Fibroblast of lung (primary cell): Measurements from ENCODE around the gene STK11. TPM values are rescaled to one million over a fixed set of nuclear protein-coding genes. Genes with fewer than 3 reads are reported as not detected.

ENCODE experiments used
- DNase-seq, 2 donors: peaks; one replicate each; pipeline versions ENCODE4 v3.0.0 to v3.0.0-alpha.2; 2010; ENCODE audit warnings: low read depth in 2 of 2
- H2AFZ ChIP-seq: 2 replicates; pipeline ENCODE4 v1.5.1; 2012; ENCODE audit warnings: low read length, control low read depth, inconsistent platforms
- H3K27ac ChIP-seq: 2 replicates; pipeline ENCODE4 v1.5.1; 2011; ENCODE audit warnings: low read length, control low read depth; ENCODE audit not compliant: insufficient read depth
- H3K27me3 ChIP-seq: 2 replicates; pipeline ENCODE4 v1.5.1; 2011; ENCODE audit warnings: mild to moderate bottlenecking, low read length; ENCODE audit not compliant: control insufficient read depth, insufficient read depth
- H3K36me3 ChIP-seq: 2 replicates; pipeline ENCODE4 v1.5.1; 2011; ENCODE audit warnings: low read length; ENCODE audit not compliant: control insufficient read depth, insufficient read depth
- H3K4me1 ChIP-seq: 2 replicates; pipeline ENCODE4 v1.5.1; 2011; ENCODE audit warnings: low read length; ENCODE audit not compliant: control insufficient read depth, insufficient read depth; ENCODE audit errors: extremely low read depth
- H3K4me2 ChIP-seq: 2 replicates; pipeline ENCODE4 v1.5.1; 2011; ENCODE audit warnings: low read length, control low read depth; ENCODE audit not compliant: insufficient read depth; ENCODE audit errors: extremely low read depth
- H3K4me3 ChIP-seq, 4 experiments: fragments of 200-600 bp in 1 of 4; sonication (generic) in 1 of 4; replicated peaks in 1 of 4; 2 replicates each; pipeline ENCODE4 v1.5.1; 2011 to 2016; ENCODE audit warnings: low read length in 4 of 4, low read depth in 3 of 4, mild to moderate bottlenecking in 3 of 4, control low read depth in 2 of 4, inconsistent platforms in 1 of 4, mixed read lengths in 1 of 4; ENCODE audit not compliant: insufficient read depth in 1 of 4; ENCODE audit errors: control extremely low read depth in 1 of 4
- H3K79me2 ChIP-seq: 2 replicates; pipeline ENCODE4 v1.5.1; 2012; ENCODE audit warnings: mild to moderate bottlenecking, low read length, inconsistent platforms; ENCODE audit not compliant: control insufficient read depth, insufficient read depth
- H3K9ac ChIP-seq: 2 replicates; pipeline ENCODE4 v1.5.1; 2011; ENCODE audit warnings: mild to moderate bottlenecking, low read length, control low read depth; ENCODE audit not compliant: insufficient read depth
- H3K9me3 ChIP-seq: 2 replicates; pipeline ENCODE4 v1.5.1; 2012; ENCODE audit warnings: low read depth, low read length; ENCODE audit not compliant: control insufficient read depth, insufficient read depth
- H4K20me1 ChIP-seq: 2 replicates; pipeline ENCODE4 v1.5.1; 2011; ENCODE audit warnings: low read length; ENCODE audit not compliant: control insufficient read depth, insufficient read depth; ENCODE audit errors: extremely low read depth
- EZH2 ChIP-seq: IDR thresholded peaks from 2 replicates; pipeline ENCODE4 v1.5.1; 2012; ENCODE audit warnings: low read length, control low read depth, mild to moderate bottlenecking; ENCODE audit errors: missing control alignments
- polyA plus RNA-seq, 2 donors: library from polyadenylated mRNA; depleted of rRNA in 1 of 2; stranded (reverse) in 1 of 2; unstranded in 1 of 2; fragments of >200 nt; gene quantifications; 2 replicates each; pipeline ENCODE4 v1.2.1, GENCODE V29; 2011 to 2012; ENCODE audit warnings: missing spikeins in 1 of 2
- total RNA-seq: library from RNA; depleted of rRNA; stranded (reverse); fragments of >200 nt; gene quantifications from 2 replicates; pipeline ENCODE4 v1.2.1, GENCODE V29; 2014
- TF ChIP-seq, protein P1 (sequence below), 2 donors: IDR thresholded peaks in 1 of 2; conservative IDR thresholded peaks in 1 of 2; 1 replicate in 1 of 2; 2 replicates in 1 of 2; pipeline ENCODE4 v1.5.1; 2011 to 2012; ENCODE audit warnings: low read length in 2 of 2, control low read depth in 1 of 2, inconsistent platforms in 1 of 2, low read depth in 1 of 2, mild to moderate bottlenecking in 1 of 2

The STK11 gene
- total and polyA plus RNA-seq, 2 donors (not counting 1 experiment from before 2014, with no cell fraction given) = 23.7 to 96.6 TPM

DNA sequence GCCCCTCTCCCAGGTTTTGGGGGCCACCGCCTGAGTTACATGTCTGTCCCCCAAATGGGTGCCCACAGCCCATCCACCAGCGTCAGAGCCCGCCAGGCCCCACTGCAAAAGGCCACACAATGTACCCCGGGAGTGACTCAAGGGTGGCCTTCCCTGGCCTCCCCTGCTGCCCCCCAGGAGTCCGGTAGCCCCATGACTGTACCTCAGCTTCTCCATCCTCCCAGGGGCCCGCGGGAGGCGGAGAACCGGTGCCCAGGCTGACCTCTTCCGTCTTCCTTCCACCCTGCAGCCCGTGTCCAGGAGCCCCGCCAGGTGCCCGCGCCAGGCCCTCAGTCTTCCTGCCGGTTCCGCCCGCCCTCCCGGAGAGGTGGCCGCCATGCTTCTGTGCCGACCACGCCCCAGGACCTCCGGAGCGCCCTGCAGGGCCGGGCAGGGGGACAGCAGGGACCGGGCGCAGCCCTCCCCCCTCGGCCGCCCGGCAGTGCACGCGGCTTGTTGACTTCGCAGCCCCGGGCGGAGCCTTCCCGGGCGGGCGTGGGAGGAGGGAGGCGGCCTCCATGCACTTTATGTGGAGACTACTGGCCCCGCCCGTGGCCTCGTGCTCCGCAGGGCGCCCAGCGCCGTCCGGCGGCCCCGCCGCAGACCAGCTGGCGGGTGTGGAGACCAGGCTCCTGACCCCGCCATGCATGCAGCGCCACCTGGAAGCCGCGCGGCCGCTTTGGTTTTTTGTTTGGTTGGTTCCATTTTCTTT, 21.9 kb downstream of the STK11 start:
- Histone ChIP-seq H3K4me1 (no peaks in the 10 kb centered on the region), H3K9me3 (no peaks in the 10 kb centered on the region), H3K9ac (no peak overlapping the region), H4K20me1 (no peaks in the 10 kb centered on the region), H3K79me2 (no peaks in the 10 kb centered on the region), H3K4me2 (no peak overlapping the region), H3K27me3 (no peaks in the 10 kb centered on the region), H3K27ac (no peak overlapping the region), H3K36me3 (peaks cover 29% of the 10 kb centered on the region), H3K4me3 (no peak overlapping the region), H2AFZ (no peak overlapping the region)
- TF ChIP-seq, protein P1, sequence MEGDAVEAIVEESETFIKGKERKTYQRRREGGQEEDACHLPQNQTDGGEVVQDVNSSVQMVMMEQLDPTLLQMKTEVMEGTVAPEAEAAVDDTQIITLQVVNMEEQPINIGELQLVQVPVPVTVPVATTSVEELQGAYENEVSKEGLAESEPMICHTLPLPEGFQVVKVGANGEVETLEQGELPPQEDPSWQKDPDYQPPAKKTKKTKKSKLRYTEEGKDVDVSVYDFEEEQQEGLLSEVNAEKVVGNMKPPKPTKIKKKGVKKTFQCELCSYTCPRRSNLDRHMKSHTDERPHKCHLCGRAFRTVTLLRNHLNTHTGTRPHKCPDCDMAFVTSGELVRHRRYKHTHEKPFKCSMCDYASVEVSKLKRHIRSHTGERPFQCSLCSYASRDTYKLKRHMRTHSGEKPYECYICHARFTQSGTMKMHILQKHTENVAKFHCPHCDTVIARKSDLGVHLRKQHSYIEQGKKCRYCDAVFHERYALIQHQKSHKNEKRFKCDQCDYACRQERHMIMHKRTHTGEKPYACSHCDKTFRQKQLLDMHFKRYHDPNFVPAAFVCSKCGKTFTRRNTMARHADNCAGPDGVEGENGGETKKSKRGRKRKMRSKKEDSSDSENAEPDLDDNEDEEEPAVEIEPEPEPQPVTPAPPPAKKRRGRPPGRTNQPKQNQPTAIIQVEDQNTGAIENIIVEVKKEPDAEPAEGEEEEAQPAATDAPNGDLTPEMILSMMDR (conservative IDR thresholded peaks at IDR 0.05 in 1 of 2, IDR thresholded peaks at IDR 0.05 in 1 of 2; ENCODE audit: low read depth in 1 of 2, low read length in 2 of 2) = no peak
- no peak for TF ChIP-seq EZH2
- no peak for DNase-seq

DNA sequence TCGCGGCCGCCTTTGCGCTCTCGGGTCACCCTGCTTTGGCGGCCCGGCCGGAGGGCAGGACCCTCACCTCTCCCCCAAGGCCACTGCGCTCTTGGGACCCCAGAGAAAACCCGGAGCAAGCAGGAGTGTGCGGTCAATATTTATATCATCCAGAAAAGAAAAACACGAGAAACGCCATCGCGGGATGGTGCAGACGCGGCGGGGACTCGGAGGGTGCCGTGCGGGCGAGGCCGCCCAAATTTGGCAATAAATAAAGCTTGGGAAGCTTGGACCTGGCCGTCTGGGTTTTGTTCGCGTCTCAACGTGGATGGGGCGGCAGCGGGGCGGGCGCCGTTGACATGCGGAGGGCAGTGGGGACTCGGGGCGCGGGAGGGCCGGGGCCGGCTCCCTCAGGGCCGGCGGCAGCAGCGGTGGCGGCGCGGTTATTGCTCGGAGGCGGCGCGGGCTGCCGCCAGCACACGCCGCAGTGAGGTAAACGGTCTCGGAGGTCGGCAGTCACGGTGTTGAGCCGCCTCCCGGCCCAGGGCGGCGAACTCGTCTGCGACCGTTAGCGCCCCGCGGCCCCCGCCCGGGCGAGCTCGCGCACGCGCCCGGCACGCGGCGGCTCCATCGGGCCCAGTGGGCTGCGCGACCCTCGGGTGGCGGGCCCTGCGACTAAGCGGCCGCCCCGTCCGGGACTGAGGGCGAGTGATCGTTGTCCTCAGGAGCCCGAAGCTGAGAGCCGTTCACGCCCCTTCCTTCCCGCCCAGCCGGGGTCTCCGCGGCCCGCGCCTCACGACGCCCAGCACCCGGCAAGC, 22.8 kb downstream of the STK11 start:
- TF ChIP-seq EZH2 = no peak
- TF ChIP-seq, protein P1 (conservative IDR thresholded peaks at IDR 0.05 in 1 of 2, IDR thresholded peaks at IDR 0.05 in 1 of 2; ENCODE audit: low read depth in 1 of 2, low read length in 2 of 2) = no peak
- DNase-seq = no peak
- no peak overlapping the region for H3K4me3 ChIP-seq
- H3K9me3 ChIP-seq = no peaks in the 10 kb centered on the region
- no peak overlapping the region for H2AFZ ChIP-seq
- no peaks in the 10 kb centered on the region for H4K20me1 ChIP-seq
- no peak overlapping the region for H3K4me2 ChIP-seq
- H3K4me1 ChIP-seq = peaks cover 7% of the 10 kb centered on the region
- no peaks in the 10 kb centered on the region for H3K79me2 ChIP-seq
- no peak overlapping the region for H3K27ac ChIP-seq
- H3K9ac ChIP-seq = no peak overlapping the region
- H3K27me3 ChIP-seq = no peaks in the 10 kb centered on the region
- H3K36me3 ChIP-seq = peaks cover 26% of the 10 kb centered on the region

DNA sequence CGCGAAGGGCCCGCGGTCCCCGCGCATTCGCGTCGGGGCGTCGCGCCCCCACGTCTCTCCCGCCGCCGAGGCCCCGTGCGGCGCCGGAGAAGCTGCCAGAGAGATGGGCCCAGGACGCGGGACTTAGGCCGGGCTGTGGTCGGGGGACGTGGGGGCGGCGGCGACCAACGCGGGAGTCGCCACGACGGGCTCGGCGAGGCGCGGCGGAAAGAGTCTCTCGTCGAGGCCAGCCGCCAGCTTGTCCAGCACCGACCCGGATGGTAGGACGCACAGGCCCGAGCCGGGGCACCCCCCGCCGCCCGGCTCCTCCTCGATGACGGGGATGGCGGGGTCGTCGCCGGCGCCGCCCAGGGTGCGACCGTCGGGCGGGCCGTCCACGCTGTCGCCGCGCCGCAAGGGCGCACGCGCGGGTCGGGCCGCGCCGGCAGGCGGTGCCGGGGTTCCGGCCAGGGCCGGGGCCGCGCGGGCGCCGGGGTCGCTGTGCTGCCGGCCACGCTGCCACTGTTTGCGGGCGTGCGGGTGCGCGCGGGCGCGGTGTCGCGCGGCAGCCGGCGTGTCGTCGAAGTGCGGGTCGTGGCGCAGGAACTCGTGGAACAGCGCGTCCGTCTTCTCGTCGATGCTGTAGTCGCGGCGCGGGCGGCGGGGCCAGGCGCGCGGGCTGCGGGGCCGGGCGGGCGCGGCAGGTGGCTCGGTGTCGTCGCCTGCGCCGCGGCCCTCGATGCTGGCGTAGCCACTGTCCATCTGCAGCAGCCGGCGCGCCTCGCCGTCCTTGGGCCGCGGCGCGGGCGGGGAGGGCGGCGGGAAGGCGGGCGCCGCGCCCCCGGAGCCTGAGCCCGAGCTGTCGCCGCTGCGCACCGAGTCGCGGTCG, 23.7 kb downstream of the STK11 start:
- peaks cover 9% of the 10 kb centered on the region for H3K4me1 ChIP-seq
- H3K36me3 ChIP-seq = peaks cover 29% of the 10 kb centered on the region
- no peak overlapping the region for H2AFZ ChIP-seq
- H3K79me2 ChIP-seq = no peaks in the 10 kb centered on the region
- DNase-seq = no peak
- H3K9ac ChIP-seq = no peak overlapping the region
- H3K4me3 ChIP-seq = no peak overlapping the region
- no peaks in the 10 kb centered on the region for H4K20me1 ChIP-seq
- H3K9me3 ChIP-seq = no peaks in the 10 kb centered on the region
- no peak overlapping the region for H3K27ac ChIP-seq
- H3K4me2 ChIP-seq = no peak overlapping the region
- TF ChIP-seq EZH2 = no peak
- TF ChIP-seq, protein P1 (conservative IDR thresholded peaks at IDR 0.05 in 1 of 2, IDR thresholded peaks at IDR 0.05 in 1 of 2; ENCODE audit: low read depth in 1 of 2, low read length in 2 of 2) = no peak
- no peaks in the 10 kb centered on the region for H3K27me3 ChIP-seq
